ENCODE measurements around the gene ATOSB.
A peak's percentile ranks its signal among the peaks of the same experiment; 100 is the strongest.

ATOSB gene

GRCh38 chr9:35112257-35113020, 3.2 kb downstream of the ATOSB start:
- no peak for DNase-seq (ENCODE audit: low read depth in 2 of 2)

GRCh38 chr9:35111001-35111933, 4.4 kb downstream of the ATOSB start:
- peak; percentile 91 for DNase-seq (ENCODE audit: low read depth in 2 of 2)

- no peak for DNase-seq (ENCODE audit: low read depth in 2 of 2)
These were observed 5.3 kb downstream of the ATOSB start for GRCh38 chr9:35110327-35110761.

GRCh38 chr9:35108946-35109575, 6.6 kb downstream of the ATOSB start:
- no peak for DNase-seq (ENCODE audit: low read depth in 2 of 2)

GRCh38 chr9:35108461-35108860, 7.2 kb downstream of the ATOSB start:
- DNase-seq (ENCODE audit: low read depth in 2 of 2): no peak

- DNase-seq (ENCODE audit: low read depth in 2 of 2): no peak
These were observed 8.1 kb downstream of the ATOSB start for GRCh38 chr9:35107297-35108290.

- no peak for DNase-seq (ENCODE audit: low read depth in 2 of 2)
These were observed 9.3 kb downstream of the ATOSB start for GRCh38 chr9:35106343-35106730.

GRCh38 chr9:35105571-35106342, 9.9 kb downstream of the ATOSB start:
- DNase-seq (ENCODE audit: low read depth in 2 of 2): no peak

GRCh38 chr9:35105126-35105525, 10.5 kb downstream of the ATOSB start:
- DNase-seq (ENCODE audit: low read depth in 2 of 2): no peak

- DNase-seq (ENCODE audit: low read depth in 2 of 2): no peak
These were observed 11.1 kb downstream of the ATOSB start for GRCh38 chr9:35104586-35104985.

- DNase-seq (ENCODE audit: low read depth in 2 of 2): no peak
These were observed 11.9 kb downstream of the ATOSB start for GRCh38 chr9:35103660-35104191.

- peak; percentile 83 to 90 for DNase-seq (ENCODE audit: low read depth in 2 of 2)
These were observed 12.6 kb downstream of the ATOSB start, which contains the start of gene STOML2 for GRCh38 chr9:35102769-35103659. Gene STOML2, minus strand, starts transcription at chr9:35103131. Its CDS starts 37 bp downstream, at chr9:35103094.

- no peak for DNase-seq (ENCODE audit: low read depth in 2 of 2)
These were observed 13.2 kb downstream of the ATOSB start for GRCh38 chr9:35102465-35102768.

GRCh38 chr9:35097573-35097972, 18.1 kb downstream of the ATOSB start:
- no peak for DNase-seq (ENCODE audit: low read depth in 2 of 2)

GRCh38 chr9:35096035-35096849, 19.4 kb downstream of the ATOSB start, which contains the start of gene PIGO:
Gene PIGO, minus strand, starts transcription at chr9:35096591. Its CDS starts 1,026 bp downstream, at chr9:35095565.
- peak; percentile 74 for DNase-seq (ENCODE audit: low read depth in 2 of 2)

- DNase-seq (ENCODE audit: low read depth in 2 of 2): no peak
These were observed 24.1 kb downstream of the ATOSB start for GRCh38 chr9:35091536-35091935.

GRCh38 chr9:35089434-35089833, 26.2 kb downstream of the ATOSB start:
- no peak for DNase-seq (ENCODE audit: low read depth in 2 of 2)

- DNase-seq (ENCODE audit: low read depth in 2 of 2): no peak
These were observed 30.6 kb downstream of the ATOSB start for GRCh38 chr9:35085078-35085477.

Data from stimulated activated CD8-positive, alpha-beta memory T cell treated with anti-CD3 and anti-CD28 coated beads, Interleukin-15, amount 100 ng/mL, for 4 hours (primary cell).